GM12873 (cell line): ENCODE data around the gene ZEB2.

Experiments used
- TF ChIP-seq, protein P1 (sequence below): IDR thresholded peaks from 2 replicates; pipeline ENCODE4 v1.5.1; 2012; ENCODE audit warnings: low read depth, mild to moderate bottlenecking, moderate library complexity, low read length, control low read depth; ENCODE audit not compliant: insufficient read depth; ENCODE audit errors: missing control alignments

ZEB2 gene

DNA sequence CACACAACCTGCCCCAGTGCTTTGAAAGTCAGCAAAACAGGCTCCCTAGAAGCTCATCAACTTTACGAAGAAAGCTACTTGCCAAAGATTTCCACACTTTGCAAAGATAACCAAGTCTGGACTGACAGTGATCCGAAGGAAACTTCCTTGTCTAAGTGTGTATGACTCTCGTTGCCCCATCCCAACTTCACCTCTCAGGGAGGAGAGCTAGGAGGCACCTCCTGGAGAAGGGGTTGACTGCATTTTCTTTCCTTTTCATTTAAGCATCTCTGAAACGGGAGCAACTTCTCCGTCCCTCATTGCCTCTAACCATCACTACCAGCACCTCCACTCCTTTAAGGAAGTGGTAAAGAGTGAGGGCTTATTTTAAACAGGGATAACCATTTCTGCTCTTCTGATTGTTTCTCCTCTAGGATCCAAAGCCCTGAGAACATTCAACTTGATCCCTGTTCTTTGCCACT is 7.0 kb downstream of the ZEB2 start:
- TF ChIP-seq, protein P1, sequence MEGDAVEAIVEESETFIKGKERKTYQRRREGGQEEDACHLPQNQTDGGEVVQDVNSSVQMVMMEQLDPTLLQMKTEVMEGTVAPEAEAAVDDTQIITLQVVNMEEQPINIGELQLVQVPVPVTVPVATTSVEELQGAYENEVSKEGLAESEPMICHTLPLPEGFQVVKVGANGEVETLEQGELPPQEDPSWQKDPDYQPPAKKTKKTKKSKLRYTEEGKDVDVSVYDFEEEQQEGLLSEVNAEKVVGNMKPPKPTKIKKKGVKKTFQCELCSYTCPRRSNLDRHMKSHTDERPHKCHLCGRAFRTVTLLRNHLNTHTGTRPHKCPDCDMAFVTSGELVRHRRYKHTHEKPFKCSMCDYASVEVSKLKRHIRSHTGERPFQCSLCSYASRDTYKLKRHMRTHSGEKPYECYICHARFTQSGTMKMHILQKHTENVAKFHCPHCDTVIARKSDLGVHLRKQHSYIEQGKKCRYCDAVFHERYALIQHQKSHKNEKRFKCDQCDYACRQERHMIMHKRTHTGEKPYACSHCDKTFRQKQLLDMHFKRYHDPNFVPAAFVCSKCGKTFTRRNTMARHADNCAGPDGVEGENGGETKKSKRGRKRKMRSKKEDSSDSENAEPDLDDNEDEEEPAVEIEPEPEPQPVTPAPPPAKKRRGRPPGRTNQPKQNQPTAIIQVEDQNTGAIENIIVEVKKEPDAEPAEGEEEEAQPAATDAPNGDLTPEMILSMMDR: no peak

DNA sequence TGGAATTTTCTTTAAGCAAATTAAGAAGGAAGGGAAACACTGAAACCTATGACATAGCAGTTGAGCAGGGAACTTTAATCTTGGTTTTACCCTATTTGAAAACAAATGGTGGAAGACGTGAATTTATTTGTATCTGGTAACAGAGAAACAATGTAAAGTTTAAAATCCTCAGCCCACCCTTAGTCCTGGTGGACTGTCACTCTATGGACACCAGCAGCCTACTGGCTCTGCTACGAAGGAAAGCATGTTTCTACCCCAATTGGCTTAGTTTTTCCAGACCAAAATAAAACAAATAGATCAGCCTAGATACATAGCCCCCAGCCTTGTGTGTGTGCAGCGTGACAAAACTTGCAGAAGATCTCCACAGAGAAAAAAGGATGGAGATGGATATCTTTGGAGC is 7.4 kb downstream of the ZEB2 start:
- TF ChIP-seq, protein P1: no peak

DNA sequence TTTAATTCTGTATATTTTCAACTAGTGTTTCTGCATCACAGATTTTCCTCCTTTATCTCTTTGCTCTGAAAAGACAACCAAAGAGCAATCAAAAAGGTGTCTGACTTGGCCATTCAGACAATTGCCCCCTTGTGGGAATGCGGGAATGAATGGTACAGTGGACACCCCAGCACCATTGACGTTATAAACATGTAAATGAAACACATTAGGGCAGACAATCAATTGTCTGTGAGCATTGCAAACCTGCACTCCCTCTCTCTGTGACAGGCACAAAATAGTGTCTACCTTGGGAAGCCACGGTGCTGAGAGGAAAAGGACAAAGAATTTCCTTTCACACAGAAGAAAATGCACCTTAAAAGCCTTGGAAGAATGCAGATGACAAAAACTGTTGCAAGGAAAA is 8.0 kb downstream of the ZEB2 start:
- TF ChIP-seq, protein P1: no peak

DNA sequence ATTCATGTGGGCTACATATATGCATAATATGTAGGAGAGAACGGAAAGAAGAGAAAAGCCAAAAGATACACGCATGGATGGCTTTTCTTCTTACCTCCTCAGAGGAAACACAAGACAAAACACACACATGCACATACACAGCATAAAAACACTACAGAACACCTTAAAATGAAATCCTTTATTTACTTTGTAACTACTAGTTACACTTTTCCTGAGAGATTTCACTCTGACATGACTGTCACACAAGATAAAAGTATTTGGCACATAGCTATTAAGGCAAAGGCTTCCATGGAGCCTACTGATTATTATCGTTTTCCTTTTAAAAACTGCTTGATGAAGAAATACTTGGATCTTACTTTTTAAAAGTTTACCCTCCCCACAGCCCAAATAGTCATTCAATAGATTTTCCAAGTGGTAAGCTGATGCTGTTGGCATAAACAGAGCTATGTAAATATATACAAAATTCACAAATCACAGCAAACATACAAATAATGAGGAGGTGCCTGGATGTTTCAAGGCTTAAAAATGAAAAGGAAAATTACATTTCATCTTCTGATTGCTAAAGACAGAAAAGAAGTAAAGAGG is 8.6 kb downstream of the ZEB2 start:
- TF ChIP-seq, protein P1: no peak

DNA sequence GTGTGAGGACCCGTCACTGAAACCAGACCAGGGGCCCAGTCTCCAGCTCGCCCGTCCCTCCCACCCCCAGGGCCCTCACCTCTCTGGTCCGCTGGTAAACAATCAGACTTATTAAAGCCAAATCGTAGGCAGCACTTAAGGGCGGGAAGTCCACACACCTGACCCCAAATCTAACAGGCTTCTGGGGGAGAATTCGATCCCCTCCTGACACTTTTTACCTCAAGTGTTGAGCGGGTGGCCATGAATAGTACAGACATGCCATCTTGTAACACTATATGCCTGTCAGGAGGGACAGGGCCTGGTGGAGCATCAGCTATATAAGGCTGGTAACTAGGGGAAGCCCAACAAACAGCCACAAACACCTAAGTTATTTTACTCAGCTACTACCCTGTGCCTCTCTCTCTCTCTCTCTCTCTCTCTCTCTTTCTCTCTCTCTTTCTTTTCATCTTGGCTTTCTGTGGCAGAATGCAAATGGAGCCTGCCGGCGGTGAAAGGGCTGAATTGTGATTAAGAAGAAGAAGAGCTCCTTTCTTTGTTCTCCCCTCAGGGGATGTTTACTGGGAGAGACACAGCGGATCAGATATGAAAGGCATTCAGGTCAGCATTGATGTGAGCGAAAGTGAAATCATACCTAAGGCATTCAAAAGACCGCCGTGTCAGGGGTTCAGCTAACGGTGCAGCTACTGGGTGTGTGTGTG is 9.5 kb downstream of the ZEB2 start:
- TF ChIP-seq, protein P1: no peak

DNA sequence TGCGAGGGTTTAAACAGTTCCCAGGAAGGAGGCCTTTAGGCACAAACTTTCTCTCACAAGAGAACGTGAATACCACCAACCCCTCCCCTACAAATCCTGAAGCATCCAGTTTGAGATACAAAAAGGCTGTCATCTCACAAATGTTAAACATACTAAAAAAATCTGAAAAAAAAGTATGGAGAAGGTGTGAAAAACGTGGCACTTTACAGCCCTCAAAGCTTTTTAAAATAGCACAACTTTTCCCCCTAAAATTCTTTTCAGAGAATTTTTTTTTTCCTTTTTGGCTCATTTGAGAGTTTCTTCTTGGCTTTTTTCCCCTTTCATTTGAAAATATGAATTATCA is 10.1 kb downstream of the ZEB2 start:
- TF ChIP-seq, protein P1: no peak

DNA sequence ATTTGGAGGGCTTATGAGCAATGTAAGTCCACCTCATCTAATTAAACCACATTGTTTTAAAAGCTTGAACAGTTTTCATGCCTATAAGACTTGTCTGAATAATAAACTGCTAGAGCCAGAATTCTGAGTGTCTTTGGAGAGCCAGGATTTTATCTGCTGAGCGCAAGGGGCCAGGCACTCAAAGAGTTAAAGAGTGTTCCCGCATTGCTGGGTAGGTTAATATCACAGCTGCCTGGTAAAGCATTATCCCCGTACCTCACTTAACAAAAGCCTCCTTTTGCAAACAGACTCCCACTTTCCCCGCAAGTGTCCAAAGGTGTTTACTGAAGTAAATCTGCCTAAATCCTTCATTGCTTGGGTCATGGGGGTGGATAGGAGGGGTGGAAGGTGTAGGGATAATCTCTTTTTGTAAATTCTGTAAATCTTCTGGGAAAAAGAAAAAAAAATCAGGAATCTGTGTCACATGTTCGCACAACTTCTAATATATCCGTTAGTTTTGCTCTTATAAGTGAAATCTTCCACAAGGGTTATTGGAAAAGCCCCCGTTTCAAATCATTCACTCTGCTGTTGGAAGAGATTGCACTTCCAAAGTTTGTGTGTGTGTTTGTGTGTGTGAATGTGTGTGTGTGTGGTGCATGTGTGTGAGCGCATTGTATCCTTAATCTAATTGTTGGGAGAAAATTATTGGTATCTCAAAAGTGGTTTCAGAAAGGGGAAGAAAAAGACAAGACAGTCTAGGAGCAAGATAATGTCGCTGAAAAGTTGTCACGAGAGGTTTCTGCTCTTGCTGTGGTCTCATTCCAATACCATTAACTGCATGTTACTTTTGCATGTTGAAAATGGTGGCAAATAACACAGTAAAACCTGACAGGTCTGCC is 10.7 kb downstream of the ZEB2 start:
- TF ChIP-seq, protein P1: no peak
